ENCODE data around the gene CCL2.

- no peak for TF ChIP-seq POLR2A (IDR thresholded peaks at IDR 0.05)
- no peak for TF ChIP-seq CTCF (IDR thresholded peaks at IDR 0.05)
- TF ChIP-seq POLR2AphosphoS5 (IDR thresholded peaks at IDR 0.05): no peak
These were observed 3.9 kb upstream of the CCL2 start for GRCh38 chr17:34251186-34251585.

All from stomach (tissue), 4 donors.